Testis (tissue), 3 donors: ENCODE results near the gene GART. TPM values are rescaled to one million over a fixed set of nuclear protein-coding genes. Genes with fewer than 3 reads are reported as not detected.

Experiments
- DNase-seq: peaks from one replicate; pipeline ENCODE4 v3.0.0-alpha.2; 2019
- H3K27ac ChIP-seq, 2 donors: fragments of 200-600 bp; sonication (generic); one replicate each; pipeline ENCODE4 v1.5.1; 2019
- H3K27me3 ChIP-seq: fragments of 200-600 bp; sonication (generic); one replicate; pipeline ENCODE4 v1.5.1; 2019
- H3K36me3 ChIP-seq: fragments of 200-600 bp; sonication (generic); one replicate; pipeline ENCODE4 v1.5.1; 2017; ENCODE audit warnings: low read depth; ENCODE audit errors: missing control alignments
- H3K4me1 ChIP-seq: fragments of 200-600 bp; sonication (generic); one replicate; pipeline ENCODE4 v1.5.1; 2019
- H3K4me3 ChIP-seq, 2 donors: fragments of 200-600 bp; sonication (generic); one replicate each; pipeline ENCODE4 v1.5.1; 2017 to 2019
- H3K9me3 ChIP-seq: fragments of 200-600 bp; sonication (generic); one replicate; pipeline ENCODE4 v1.5.1; 2017
- POLR2A ChIP-seq: fragments of 450-650 bp; IDR thresholded peaks from one replicate; pipeline ENCODE4 v1.6.1; 2017; ENCODE audit warnings: antibody characterized with exemption, mild to moderate bottlenecking, moderate library complexity
- WGBS, 2 donors: methylation state at CpG; one replicate each; pipeline ENCODE4 v1.1.5; 2018; 5-methylcytosine and 5-hydroxymethylcytosine counted together
- intact Hi-C: fragments of 100-400 bp; cut with DNase I; formaldehyde crosslinking; loops from one replicate; pipeline ENCODE4 v1.15.1; 2023; ENCODE audit warnings: low total_unique reads
- polyA plus RNA-seq: library from polyadenylated mRNA; stranded (reverse); fragments of 350-450 nt; fragmentation: Illumina TruSeq; extraction: RNeasy Lipid Tissue Mini Kit (QIAGEN cat#74804); gene quantifications from one replicate; pipeline ENCODE4 v1.2.3, GENCODE V29; 2014; ENCODE audit warnings: low read depth, low replicate concordance; ENCODE audit not compliant: insufficient read depth
- total RNA-seq, 2 donors: library from RNA; depleted of rRNA; stranded (reverse); fragments of >200 nt; gene quantifications; one replicate each; pipeline ENCODE4 v1.2.3, GENCODE V29; 2016
- TF ChIP-seq, protein P1 (sequence below), 3 experiments: fragments of 450-650 bp in 2 of 3; fragments of 200-600 bp in 1 of 3; sonication (generic) in 1 of 3; IDR thresholded peaks; one replicate each; pipeline ENCODE4 v1.5.1; 2016 to 2019; ENCODE audit warnings: antibody characterized with exemption in 3 of 3, mild to moderate bottlenecking in 2 of 3, moderate library complexity in 1 of 3

The GART gene
- total and polyA plus RNA-seq, 3 donors from 2014 or later: 85.8 to 143 (median 143) TPM

DNA sequence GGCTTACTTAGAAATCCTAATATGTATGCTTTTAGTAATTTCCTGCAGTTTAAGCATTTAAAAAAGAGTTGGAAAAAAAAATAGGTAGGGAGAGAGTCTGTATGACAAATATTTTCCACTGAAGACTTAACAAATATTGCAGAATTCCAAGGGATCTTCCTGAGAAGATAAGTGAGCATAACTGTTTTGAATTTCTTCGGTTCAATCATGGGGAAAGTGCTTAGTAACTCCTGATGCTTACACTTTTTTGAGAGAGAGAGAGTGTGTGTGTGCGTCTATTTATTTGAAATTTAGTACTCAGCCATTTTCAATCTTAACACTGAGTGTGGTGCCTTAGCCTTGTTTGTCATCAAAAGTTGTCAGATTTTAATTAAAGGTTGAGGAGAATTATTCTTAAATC lies 19.5 kb upstream of the GART start:
- H3K4me3 ChIP-seq: no peak overlapping the region
- no peaks in the 10 kb centered on the region for H3K9me3 ChIP-seq
- H3K4me1 ChIP-seq: no peaks in the 10 kb centered on the region
- no peak overlapping the region for H3K27ac ChIP-seq
- DNase-seq: no peak
- no peaks in the 10 kb centered on the region for H3K27me3 ChIP-seq
- intact Hi-C loops: no loop called here
- 77 to 79% methylated on average over 2 of the region's 2 CpGs for WGBS, 2 donors
- no peaks in the 10 kb centered on the region for H3K36me3 ChIP-seq
- TF ChIP-seq POLR2A: no peak
- TF ChIP-seq, protein P1, sequence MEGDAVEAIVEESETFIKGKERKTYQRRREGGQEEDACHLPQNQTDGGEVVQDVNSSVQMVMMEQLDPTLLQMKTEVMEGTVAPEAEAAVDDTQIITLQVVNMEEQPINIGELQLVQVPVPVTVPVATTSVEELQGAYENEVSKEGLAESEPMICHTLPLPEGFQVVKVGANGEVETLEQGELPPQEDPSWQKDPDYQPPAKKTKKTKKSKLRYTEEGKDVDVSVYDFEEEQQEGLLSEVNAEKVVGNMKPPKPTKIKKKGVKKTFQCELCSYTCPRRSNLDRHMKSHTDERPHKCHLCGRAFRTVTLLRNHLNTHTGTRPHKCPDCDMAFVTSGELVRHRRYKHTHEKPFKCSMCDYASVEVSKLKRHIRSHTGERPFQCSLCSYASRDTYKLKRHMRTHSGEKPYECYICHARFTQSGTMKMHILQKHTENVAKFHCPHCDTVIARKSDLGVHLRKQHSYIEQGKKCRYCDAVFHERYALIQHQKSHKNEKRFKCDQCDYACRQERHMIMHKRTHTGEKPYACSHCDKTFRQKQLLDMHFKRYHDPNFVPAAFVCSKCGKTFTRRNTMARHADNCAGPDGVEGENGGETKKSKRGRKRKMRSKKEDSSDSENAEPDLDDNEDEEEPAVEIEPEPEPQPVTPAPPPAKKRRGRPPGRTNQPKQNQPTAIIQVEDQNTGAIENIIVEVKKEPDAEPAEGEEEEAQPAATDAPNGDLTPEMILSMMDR (IDR thresholded peaks at IDR 0.05): no peak

DNA sequence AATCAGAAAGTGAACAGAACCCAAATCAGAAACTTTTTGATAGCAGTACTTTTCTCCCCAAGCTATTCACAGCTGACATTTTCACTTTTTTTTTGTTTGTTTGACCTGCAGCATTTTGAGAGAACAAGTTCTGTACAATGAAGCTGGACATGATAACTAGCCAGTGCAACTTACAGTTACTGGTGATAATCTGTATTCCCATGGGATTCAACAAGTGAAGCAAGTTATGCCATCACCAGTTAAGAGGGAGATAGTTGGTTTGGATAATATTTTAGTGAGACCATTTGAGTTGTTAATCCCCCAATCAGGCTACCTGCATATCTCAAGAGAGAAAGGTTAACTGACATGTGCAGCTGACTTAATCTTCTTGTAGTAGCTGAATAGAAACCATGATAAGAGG lies 19.0 kb upstream of the GART start:
- H3K27ac ChIP-seq: no peak overlapping the region
- no peak for TF ChIP-seq POLR2A
- TF ChIP-seq, protein P1 (IDR thresholded peaks at IDR 0.05): no peak
- no peak for DNase-seq
- H3K4me3 ChIP-seq: no peak overlapping the region
- H3K27me3 ChIP-seq: no peaks in the 10 kb centered on the region
- intact Hi-C loops: no loop called here
- H3K36me3 ChIP-seq: no peaks in the 10 kb centered on the region
- peaks cover 1% of the 10 kb centered on the region for H3K4me1 ChIP-seq
- no peaks in the 10 kb centered on the region for H3K9me3 ChIP-seq

DNA sequence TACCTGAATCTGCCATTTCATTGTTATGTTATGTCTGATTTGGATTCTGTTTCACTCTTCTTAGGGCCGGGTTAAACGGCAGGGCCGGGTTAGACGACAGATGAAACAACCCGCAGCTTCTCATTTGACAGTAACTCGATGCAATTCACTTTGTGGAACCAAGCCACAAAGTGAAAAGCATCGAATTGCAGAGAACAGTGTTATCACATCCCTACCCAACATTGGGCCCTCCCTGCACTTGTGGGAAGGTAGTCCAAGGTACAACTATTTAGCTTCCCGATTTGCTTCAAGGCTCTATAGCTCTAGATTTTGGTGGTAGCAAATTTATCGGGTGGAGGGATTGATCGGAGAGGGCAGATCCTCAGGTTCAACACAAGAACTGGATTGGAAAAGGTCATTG lies 17.9 kb upstream of the GART start:
- H3K4me3 ChIP-seq: no peak overlapping the region
- no peak overlapping the region for H3K27ac ChIP-seq
- no peaks in the 10 kb centered on the region for H3K27me3 ChIP-seq
- intact Hi-C loops: no loop called here
- no peaks in the 10 kb centered on the region for H3K36me3 ChIP-seq
- DNase-seq: no peak
- peaks cover 3% of the 10 kb centered on the region for H3K4me1 ChIP-seq
- no peaks in the 10 kb centered on the region for H3K9me3 ChIP-seq
- TF ChIP-seq, protein P1 (IDR thresholded peaks at IDR 0.05): no peak
- no peak for TF ChIP-seq POLR2A
- WGBS, 2 donors: 93 to 94% methylated on average over 10 of the region's 10 CpGs

DNA sequence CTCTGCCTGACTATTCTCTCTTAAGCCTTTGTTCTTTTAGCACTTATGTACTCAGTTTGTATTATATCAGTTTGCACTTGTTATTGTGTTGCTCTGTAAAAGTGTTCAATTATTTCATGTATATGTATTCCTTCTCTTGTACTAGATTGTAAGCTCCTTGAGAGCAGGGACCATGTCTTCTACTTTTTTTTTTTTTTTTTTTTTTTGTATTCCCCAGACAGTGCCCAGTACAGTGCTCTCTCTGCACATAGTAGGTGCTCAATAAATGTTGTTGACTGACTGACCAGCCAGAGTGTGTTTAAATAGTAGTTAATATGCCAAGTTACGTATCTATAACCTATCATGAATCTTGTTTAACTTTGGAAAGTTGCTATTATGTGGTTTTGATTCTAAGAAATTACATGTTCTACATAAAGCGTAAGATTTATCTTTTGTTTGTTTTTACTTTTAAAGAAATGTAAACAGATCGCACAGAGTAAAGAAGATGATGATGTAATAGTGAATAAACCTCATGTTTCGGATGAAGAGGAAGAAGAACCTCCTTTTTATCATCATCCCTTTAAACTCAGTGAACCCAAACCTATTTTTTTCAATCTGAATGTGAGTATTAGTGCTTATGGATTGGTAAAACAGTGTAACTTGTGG lies 17.0 kb upstream of the GART start:
- DNase-seq: no peak

More for the DNA sequence above, 17.0 kb upstream of the GART start:
- WGBS, 2 donors: 89 to 93% methylated on average over 4 of the region's 4 CpGs
- H3K4me3 ChIP-seq: no peak overlapping the region
- H3K36me3 ChIP-seq: no peaks in the 10 kb centered on the region
- peaks cover 3% of the 10 kb centered on the region for H3K4me1 ChIP-seq
- H3K27ac ChIP-seq: no peak overlapping the region
- H3K9me3 ChIP-seq: no peaks in the 10 kb centered on the region
- intact Hi-C loops: no loop called here
- TF ChIP-seq POLR2A: no peak
- TF ChIP-seq, protein P1 (IDR thresholded peaks at IDR 0.05): no peak
- H3K27me3 ChIP-seq: no peaks in the 10 kb centered on the region
